Neural cell (in vitro differentiated cells): ENCODE measurements around the gene MUSK. TPM values are rescaled to one million over a fixed set of nuclear protein-coding genes. Genes with fewer than 3 reads are reported as not detected.
"Not testable (repeated sequence)": the region's sequence is repeated elsewhere in the genome, so short reads cannot be mapped to it uniquely, and the experiment has no call there.

Experiments
- H2AFZ ChIP-seq: fragments of 200-600, 300-800 bp; sonication (generic), shearing (Covaris generic); 2 replicates; pipeline ENCODE4 v1.6.0; 2014; ENCODE audit warnings: low read depth, mild to moderate bottlenecking, antibody characterized with exemption, low read length, moderate library complexity
- H3F3A ChIP-seq: fragments of 200-600 bp; shearing (Covaris generic); 2 replicates; pipeline ENCODE4 v1.6.1; 2016; ENCODE audit warnings: mild to moderate bottlenecking, moderate library complexity, mixed read lengths, antibody characterized with exemption, low read length; ENCODE audit not compliant: insufficient read depth, poor library complexity, severe bottlenecking
- H3K27ac ChIP-seq: fragments of 200-600, 300-800 bp; sonication (generic), shearing (Covaris generic); 2 replicates; pipeline ENCODE4 v1.5.1; 2014; ENCODE audit warnings: mild to moderate bottlenecking, low read length, moderate library complexity
- H3K27me3 ChIP-seq: fragments of 300-800, 200-600 bp; sonication (generic), shearing (Covaris generic); 2 replicates; pipeline ENCODE4 v1.6.0; 2014; ENCODE audit warnings: mild to moderate bottlenecking, low read depth, low read length, moderate library complexity; ENCODE audit not compliant: insufficient read depth
- H3K36me3 ChIP-seq: fragments of 300-800, 200-600 bp; sonication (generic), shearing (Covaris generic); 2 replicates; pipeline ENCODE4 v1.5.1; 2014; ENCODE audit warnings: mild to moderate bottlenecking, antibody characterized with exemption, low read length, moderate library complexity; ENCODE audit not compliant: insufficient read depth
- H3K4me2 ChIP-seq: fragments of 300-800, 200-600 bp; sonication (generic), shearing (Covaris generic); 2 replicates; pipeline ENCODE4 v1.6.0; 2014; ENCODE audit warnings: mild to moderate bottlenecking, low read length
- H3K4me3 ChIP-seq: fragments of 300-800, 200-600 bp; sonication (generic), shearing (Covaris generic); 2 replicates; pipeline ENCODE4 v1.5.1; 2014; ENCODE audit warnings: mild to moderate bottlenecking, low read length, moderate library complexity
- H3K79me2 ChIP-seq: fragments of 200-600 bp; shearing (Covaris generic); replicated peaks from 2 replicates; pipeline ENCODE4 v1.6.0; 2014; ENCODE audit warnings: mild to moderate bottlenecking, low read length, moderate library complexity; ENCODE audit not compliant: insufficient read depth
- H3K9ac ChIP-seq: fragments of 300-800, 200-600 bp; sonication (generic), shearing (Covaris generic); 2 replicates; pipeline ENCODE4 v1.6.1; 2016; ENCODE audit warnings: mild to moderate bottlenecking, low read length, mixed read lengths
- H3K9me2 ChIP-seq: fragments of 200-600 bp; shearing (Covaris generic); 2 replicates; pipeline ENCODE4 v1.6.1; 2016; ENCODE audit warnings: mild to moderate bottlenecking, low read length, mixed read lengths; ENCODE audit not compliant: insufficient read depth
- H3K9me3 ChIP-seq: fragments of 200-600, 300-800 bp; sonication (generic), shearing (Covaris generic); 2 replicates; pipeline ENCODE4 v1.6.1; 2016; ENCODE audit warnings: mild to moderate bottlenecking, mixed run types, low read length, moderate library complexity, mixed read lengths
- H4K20me1 ChIP-seq: fragments of 200-600 bp; shearing (Covaris generic); 2 replicates; pipeline ENCODE4 v1.6.1; 2016; ENCODE audit warnings: mild to moderate bottlenecking, mixed run types; ENCODE audit not compliant: insufficient read depth
- EP300 ChIP-seq: fragments of 450-650 bp; conservative IDR thresholded peaks from 2 replicates; pipeline ENCODE4 v1.6.1; 2014; ENCODE audit warnings: antibody characterized with exemption, mild to moderate bottlenecking, moderate library complexity; ENCODE audit not compliant: poor library complexity, severe bottlenecking
- EZH2 ChIP-seq: fragments of 200-600, 300-800 bp; shearing (Covaris generic), sonication (generic); IDR thresholded peaks from 2 replicates; pipeline ENCODE4 v1.6.1; 2014; ENCODE audit warnings: antibody characterized with exemption, low read length, borderline replicate concordance, mild to moderate bottlenecking; ENCODE audit not compliant: insufficient read depth, poor library complexity, severe bottlenecking
- MXI1 ChIP-seq: fragments of 450-650 bp; conservative IDR thresholded peaks from 2 replicates; pipeline ENCODE4 v1.6.1; 2014; ENCODE audit warnings: antibody characterized with exemption, mild to moderate bottlenecking; ENCODE audit not compliant: poor library complexity, severe bottlenecking
- POLR2AphosphoS5 ChIP-seq: IDR thresholded peaks from 2 replicates; pipeline ENCODE4 v1.6.1; 2012
- RAD21 ChIP-seq: fragments of 450-650 bp; conservative IDR thresholded peaks from 2 replicates; pipeline ENCODE4 v1.6.1; 2014; ENCODE audit warnings: antibody characterized with exemption, mild to moderate bottlenecking, moderate library complexity
- SMC3 ChIP-seq: fragments of 450-650 bp; conservative IDR thresholded peaks from 2 replicates; pipeline ENCODE4 v1.6.1; 2014; ENCODE audit warnings: antibody characterized with exemption, mild to moderate bottlenecking, moderate library complexity; ENCODE audit not compliant: poor library complexity
- TAF1 ChIP-seq: IDR thresholded peaks from 2 replicates; pipeline ENCODE4 v1.6.1; 2012; ENCODE audit warnings: low read depth
- polyA plus RNA-seq: library from polyadenylated mRNA; depleted of rRNA; stranded (reverse); fragments of >200 nt; gene quantifications from 2 replicates; pipeline ENCODE4 v1.2.3, GENCODE V29; 2014
- TF ChIP-seq, protein P1 (sequence below): IDR thresholded peaks from 2 replicates; pipeline ENCODE4 v1.6.1; 2012; ENCODE audit warnings: borderline replicate concordance
- TF ChIP-seq, protein P2 (sequence below): fragments of 450-650 bp; IDR thresholded peaks from 2 replicates; pipeline ENCODE4 v1.5.1; 2014; ENCODE audit warnings: antibody characterized with exemption, mild to moderate bottlenecking, moderate library complexity; ENCODE audit not compliant: poor library complexity, severe bottlenecking

The MUSK gene
- polyA plus RNA-seq, 1 donor from 2014 or later, result not detected

GRCh38 chr9:110688329-110688728, 19.7 kb downstream of the MUSK start:
- Histone ChIP-seq H3K9me2 (no peaks in the 10 kb centered on the region), H3K4me2 (no peak overlapping the region), H3K9ac (no peak overlapping the region), H3K9me3 (no peaks in the 10 kb centered on the region), H3K27me3 (no peaks in the 10 kb centered on the region), H3F3A (no peaks in the 10 kb centered on the region), H2AFZ (no peak overlapping the region), H4K20me1 (no peaks in the 10 kb centered on the region), H3K79me2 (no peaks in the 10 kb centered on the region), H3K36me3 (no peaks in the 10 kb centered on the region), H3K27ac (no peak overlapping the region), H3K4me3 (no peak overlapping the region)
- TF ChIP-seq SMC3 (no peak), MXI1 (no peak), POLR2AphosphoS5 (no peak), EZH2 (no peak), RAD21 (no peak), TAF1 (no peak), EP300 (no peak)
- TF ChIP-seq, protein P1, sequence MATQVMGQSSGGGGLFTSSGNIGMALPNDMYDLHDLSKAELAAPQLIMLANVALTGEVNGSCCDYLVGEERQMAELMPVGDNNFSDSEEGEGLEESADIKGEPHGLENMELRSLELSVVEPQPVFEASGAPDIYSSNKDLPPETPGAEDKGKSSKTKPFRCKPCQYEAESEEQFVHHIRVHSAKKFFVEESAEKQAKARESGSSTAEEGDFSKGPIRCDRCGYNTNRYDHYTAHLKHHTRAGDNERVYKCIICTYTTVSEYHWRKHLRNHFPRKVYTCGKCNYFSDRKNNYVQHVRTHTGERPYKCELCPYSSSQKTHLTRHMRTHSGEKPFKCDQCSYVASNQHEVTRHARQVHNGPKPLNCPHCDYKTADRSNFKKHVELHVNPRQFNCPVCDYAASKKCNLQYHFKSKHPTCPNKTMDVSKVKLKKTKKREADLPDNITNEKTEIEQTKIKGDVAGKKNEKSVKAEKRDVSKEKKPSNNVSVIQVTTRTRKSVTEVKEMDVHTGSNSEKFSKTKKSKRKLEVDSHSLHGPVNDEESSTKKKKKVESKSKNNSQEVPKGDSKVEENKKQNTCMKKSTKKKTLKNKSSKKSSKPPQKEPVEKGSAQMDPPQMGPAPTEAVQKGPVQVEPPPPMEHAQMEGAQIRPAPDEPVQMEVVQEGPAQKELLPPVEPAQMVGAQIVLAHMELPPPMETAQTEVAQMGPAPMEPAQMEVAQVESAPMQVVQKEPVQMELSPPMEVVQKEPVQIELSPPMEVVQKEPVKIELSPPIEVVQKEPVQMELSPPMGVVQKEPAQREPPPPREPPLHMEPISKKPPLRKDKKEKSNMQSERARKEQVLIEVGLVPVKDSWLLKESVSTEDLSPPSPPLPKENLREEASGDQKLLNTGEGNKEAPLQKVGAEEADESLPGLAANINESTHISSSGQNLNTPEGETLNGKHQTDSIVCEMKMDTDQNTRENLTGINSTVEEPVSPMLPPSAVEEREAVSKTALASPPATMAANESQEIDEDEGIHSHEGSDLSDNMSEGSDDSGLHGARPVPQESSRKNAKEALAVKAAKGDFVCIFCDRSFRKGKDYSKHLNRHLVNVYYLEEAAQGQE, result no peak
- TF ChIP-seq, protein P2, sequence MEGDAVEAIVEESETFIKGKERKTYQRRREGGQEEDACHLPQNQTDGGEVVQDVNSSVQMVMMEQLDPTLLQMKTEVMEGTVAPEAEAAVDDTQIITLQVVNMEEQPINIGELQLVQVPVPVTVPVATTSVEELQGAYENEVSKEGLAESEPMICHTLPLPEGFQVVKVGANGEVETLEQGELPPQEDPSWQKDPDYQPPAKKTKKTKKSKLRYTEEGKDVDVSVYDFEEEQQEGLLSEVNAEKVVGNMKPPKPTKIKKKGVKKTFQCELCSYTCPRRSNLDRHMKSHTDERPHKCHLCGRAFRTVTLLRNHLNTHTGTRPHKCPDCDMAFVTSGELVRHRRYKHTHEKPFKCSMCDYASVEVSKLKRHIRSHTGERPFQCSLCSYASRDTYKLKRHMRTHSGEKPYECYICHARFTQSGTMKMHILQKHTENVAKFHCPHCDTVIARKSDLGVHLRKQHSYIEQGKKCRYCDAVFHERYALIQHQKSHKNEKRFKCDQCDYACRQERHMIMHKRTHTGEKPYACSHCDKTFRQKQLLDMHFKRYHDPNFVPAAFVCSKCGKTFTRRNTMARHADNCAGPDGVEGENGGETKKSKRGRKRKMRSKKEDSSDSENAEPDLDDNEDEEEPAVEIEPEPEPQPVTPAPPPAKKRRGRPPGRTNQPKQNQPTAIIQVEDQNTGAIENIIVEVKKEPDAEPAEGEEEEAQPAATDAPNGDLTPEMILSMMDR, result no peak

DNA sequence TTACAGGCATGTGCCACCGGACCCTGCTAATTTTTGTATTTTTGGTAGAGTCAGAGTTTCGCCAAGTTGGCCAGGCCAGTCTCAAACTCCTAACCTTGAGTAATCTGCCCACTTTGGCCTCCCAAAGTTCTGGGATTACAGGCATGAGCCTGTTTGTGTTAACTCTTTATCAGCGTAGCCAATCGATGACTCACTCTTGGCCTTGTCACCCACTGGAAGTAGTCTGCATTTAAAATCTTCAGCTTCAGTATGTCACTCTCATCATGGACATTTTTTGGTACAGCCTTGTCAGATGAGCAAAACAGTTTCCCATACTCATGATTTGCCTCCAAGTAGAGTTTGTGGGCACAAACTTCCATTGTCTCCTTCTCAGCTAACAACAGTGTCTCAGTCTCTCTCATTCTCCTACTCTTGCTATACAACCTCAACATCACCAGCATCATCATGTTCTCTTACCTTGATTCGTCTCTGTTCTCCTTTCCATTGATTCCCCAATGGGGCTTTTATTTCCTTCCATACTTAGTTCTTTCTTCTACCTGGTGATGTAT, 22.5 kb downstream of the MUSK start:
- Histone ChIP-seq H3K4me2 (no peak overlapping the region), H3F3A (no peaks in the 10 kb centered on the region), H3K9me3 (no peaks in the 10 kb centered on the region), H3K4me3 (no peak overlapping the region), H2AFZ (no peak overlapping the region), H3K9me2 (no peaks in the 10 kb centered on the region), H3K9ac (no peak overlapping the region), H3K27me3 (no peaks in the 10 kb centered on the region), H3K79me2 (no peaks in the 10 kb centered on the region), H4K20me1 (no peaks in the 10 kb centered on the region), H3K36me3 (no peaks in the 10 kb centered on the region), H3K27ac (no peak overlapping the region)
- no peak for TF ChIP-seq MXI1
- no peak for TF ChIP-seq EZH2
- TF ChIP-seq POLR2AphosphoS5, result no peak
- TF ChIP-seq, protein P1, result no peak
- TF ChIP-seq TAF1, result no peak
- TF ChIP-seq, protein P2, result no peak
- no peak for TF ChIP-seq EP300
- no peak for TF ChIP-seq SMC3
- no peak for TF ChIP-seq RAD21

DNA sequence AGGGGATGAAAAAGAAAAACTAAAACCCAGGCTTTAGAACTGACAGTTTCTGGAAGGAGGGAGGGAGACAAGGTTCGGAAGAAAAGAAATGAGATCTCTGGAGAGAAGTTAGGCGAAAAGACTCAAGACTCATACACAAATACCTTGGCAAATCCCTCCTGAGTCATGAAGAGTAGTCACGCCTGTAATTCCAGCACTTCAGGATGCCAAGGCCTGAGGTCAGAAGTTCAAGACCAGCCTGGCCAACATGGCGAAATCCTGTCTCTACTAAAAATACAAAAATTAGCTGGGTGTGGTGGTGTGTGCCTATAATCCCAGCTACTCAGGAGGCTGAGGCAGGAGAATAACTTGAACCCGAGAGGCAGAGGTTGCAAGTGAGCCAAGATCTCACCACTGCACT, 27.3 kb downstream of the MUSK start:
- H3F3A ChIP-seq, H3K27me3 ChIP-seq, H3K36me3 ChIP-seq, H3K9me3 ChIP-seq, H4K20me1 ChIP-seq, H3K4me2 ChIP-seq, H3K4me3 ChIP-seq, H3K9ac ChIP-seq, H3K79me2 ChIP-seq, H2AFZ ChIP-seq, H3K27ac ChIP-seq, H3K9me2 ChIP-seq: not testable (repeated sequence)
